Neural cell (in vitro differentiated cells): ENCODE results near the gene GLDC. TPM values are rescaled to one million over a fixed set of nuclear protein-coding genes. Genes with fewer than 3 reads are reported as not detected.

Source experiments
- H2AFZ ChIP-seq: fragments of 200-600, 300-800 bp; sonication (generic), shearing (Covaris generic); 2 replicates; pipeline ENCODE4 v1.6.0; 2014; ENCODE audit warnings: low read depth, mild to moderate bottlenecking, antibody characterized with exemption, low read length, moderate library complexity
- H3F3A ChIP-seq: fragments of 200-600 bp; shearing (Covaris generic); 2 replicates; pipeline ENCODE4 v1.6.1; 2016; ENCODE audit warnings: mild to moderate bottlenecking, moderate library complexity, mixed read lengths, antibody characterized with exemption, low read length; ENCODE audit not compliant: insufficient read depth, poor library complexity, severe bottlenecking
- H3K27ac ChIP-seq: fragments of 200-600, 300-800 bp; sonication (generic), shearing (Covaris generic); 2 replicates; pipeline ENCODE4 v1.5.1; 2014; ENCODE audit warnings: mild to moderate bottlenecking, low read length, moderate library complexity
- H3K27me3 ChIP-seq: fragments of 300-800, 200-600 bp; sonication (generic), shearing (Covaris generic); 2 replicates; pipeline ENCODE4 v1.6.0; 2014; ENCODE audit warnings: mild to moderate bottlenecking, low read depth, low read length, moderate library complexity; ENCODE audit not compliant: insufficient read depth
- H3K36me3 ChIP-seq: fragments of 300-800, 200-600 bp; sonication (generic), shearing (Covaris generic); 2 replicates; pipeline ENCODE4 v1.5.1; 2014; ENCODE audit warnings: mild to moderate bottlenecking, antibody characterized with exemption, low read length, moderate library complexity; ENCODE audit not compliant: insufficient read depth
- H3K4me2 ChIP-seq: fragments of 300-800, 200-600 bp; sonication (generic), shearing (Covaris generic); 2 replicates; pipeline ENCODE4 v1.6.0; 2014; ENCODE audit warnings: mild to moderate bottlenecking, low read length
- H3K4me3 ChIP-seq: fragments of 300-800, 200-600 bp; sonication (generic), shearing (Covaris generic); 2 replicates; pipeline ENCODE4 v1.5.1; 2014; ENCODE audit warnings: mild to moderate bottlenecking, low read length, moderate library complexity
- H3K79me2 ChIP-seq: fragments of 200-600 bp; shearing (Covaris generic); replicated peaks from 2 replicates; pipeline ENCODE4 v1.6.0; 2014; ENCODE audit warnings: mild to moderate bottlenecking, low read length, moderate library complexity; ENCODE audit not compliant: insufficient read depth
- H3K9ac ChIP-seq: fragments of 300-800, 200-600 bp; sonication (generic), shearing (Covaris generic); 2 replicates; pipeline ENCODE4 v1.6.1; 2016; ENCODE audit warnings: mild to moderate bottlenecking, low read length, mixed read lengths
- H3K9me2 ChIP-seq: fragments of 200-600 bp; shearing (Covaris generic); 2 replicates; pipeline ENCODE4 v1.6.1; 2016; ENCODE audit warnings: mild to moderate bottlenecking, low read length, mixed read lengths; ENCODE audit not compliant: insufficient read depth
- H3K9me3 ChIP-seq: fragments of 200-600, 300-800 bp; sonication (generic), shearing (Covaris generic); 2 replicates; pipeline ENCODE4 v1.6.1; 2016; ENCODE audit warnings: mild to moderate bottlenecking, mixed run types, low read length, moderate library complexity, mixed read lengths
- H4K20me1 ChIP-seq: fragments of 200-600 bp; shearing (Covaris generic); 2 replicates; pipeline ENCODE4 v1.6.1; 2016; ENCODE audit warnings: mild to moderate bottlenecking, mixed run types; ENCODE audit not compliant: insufficient read depth
- EP300 ChIP-seq: fragments of 450-650 bp; conservative IDR thresholded peaks from 2 replicates; pipeline ENCODE4 v1.6.1; 2014; ENCODE audit warnings: antibody characterized with exemption, mild to moderate bottlenecking, moderate library complexity; ENCODE audit not compliant: poor library complexity, severe bottlenecking
- EZH2 ChIP-seq: fragments of 200-600, 300-800 bp; shearing (Covaris generic), sonication (generic); IDR thresholded peaks from 2 replicates; pipeline ENCODE4 v1.6.1; 2014; ENCODE audit warnings: antibody characterized with exemption, low read length, borderline replicate concordance, mild to moderate bottlenecking; ENCODE audit not compliant: insufficient read depth, poor library complexity, severe bottlenecking
- MXI1 ChIP-seq: fragments of 450-650 bp; conservative IDR thresholded peaks from 2 replicates; pipeline ENCODE4 v1.6.1; 2014; ENCODE audit warnings: antibody characterized with exemption, mild to moderate bottlenecking; ENCODE audit not compliant: poor library complexity, severe bottlenecking
- POLR2AphosphoS5 ChIP-seq: IDR thresholded peaks from 2 replicates; pipeline ENCODE4 v1.6.1; 2012
- RAD21 ChIP-seq: fragments of 450-650 bp; conservative IDR thresholded peaks from 2 replicates; pipeline ENCODE4 v1.6.1; 2014; ENCODE audit warnings: antibody characterized with exemption, mild to moderate bottlenecking, moderate library complexity
- SMC3 ChIP-seq: fragments of 450-650 bp; conservative IDR thresholded peaks from 2 replicates; pipeline ENCODE4 v1.6.1; 2014; ENCODE audit warnings: antibody characterized with exemption, mild to moderate bottlenecking, moderate library complexity; ENCODE audit not compliant: poor library complexity
- polyA plus RNA-seq: library from polyadenylated mRNA; depleted of rRNA; stranded (reverse); fragments of >200 nt; gene quantifications from 2 replicates; pipeline ENCODE4 v1.2.3, GENCODE V29; 2014
- TF ChIP-seq, protein P1 (sequence below): IDR thresholded peaks from 2 replicates; pipeline ENCODE4 v1.6.1; 2012; ENCODE audit warnings: borderline replicate concordance
- TF ChIP-seq, protein P2 (sequence below): fragments of 450-650 bp; IDR thresholded peaks from 2 replicates; pipeline ENCODE4 v1.5.1; 2014; ENCODE audit warnings: antibody characterized with exemption, mild to moderate bottlenecking, moderate library complexity; ENCODE audit not compliant: poor library complexity, severe bottlenecking

The GLDC gene
- polyA plus RNA-seq, 1 donor from 2014 or later, result 11.4 TPM

GRCh38 chr9:6502399-6502798, 143.1 kb downstream of the GLDC start:
- no peaks in the 10 kb centered on the region for H3K27me3 ChIP-seq
- H3K9me2 ChIP-seq, result no peaks in the 10 kb centered on the region
- H3K4me2 ChIP-seq, result no peak overlapping the region
- no peak overlapping the region for H3K9ac ChIP-seq
- H3K27ac ChIP-seq, result no peak overlapping the region
- no peak overlapping the region for H3K4me3 ChIP-seq
- TF ChIP-seq, protein P1, sequence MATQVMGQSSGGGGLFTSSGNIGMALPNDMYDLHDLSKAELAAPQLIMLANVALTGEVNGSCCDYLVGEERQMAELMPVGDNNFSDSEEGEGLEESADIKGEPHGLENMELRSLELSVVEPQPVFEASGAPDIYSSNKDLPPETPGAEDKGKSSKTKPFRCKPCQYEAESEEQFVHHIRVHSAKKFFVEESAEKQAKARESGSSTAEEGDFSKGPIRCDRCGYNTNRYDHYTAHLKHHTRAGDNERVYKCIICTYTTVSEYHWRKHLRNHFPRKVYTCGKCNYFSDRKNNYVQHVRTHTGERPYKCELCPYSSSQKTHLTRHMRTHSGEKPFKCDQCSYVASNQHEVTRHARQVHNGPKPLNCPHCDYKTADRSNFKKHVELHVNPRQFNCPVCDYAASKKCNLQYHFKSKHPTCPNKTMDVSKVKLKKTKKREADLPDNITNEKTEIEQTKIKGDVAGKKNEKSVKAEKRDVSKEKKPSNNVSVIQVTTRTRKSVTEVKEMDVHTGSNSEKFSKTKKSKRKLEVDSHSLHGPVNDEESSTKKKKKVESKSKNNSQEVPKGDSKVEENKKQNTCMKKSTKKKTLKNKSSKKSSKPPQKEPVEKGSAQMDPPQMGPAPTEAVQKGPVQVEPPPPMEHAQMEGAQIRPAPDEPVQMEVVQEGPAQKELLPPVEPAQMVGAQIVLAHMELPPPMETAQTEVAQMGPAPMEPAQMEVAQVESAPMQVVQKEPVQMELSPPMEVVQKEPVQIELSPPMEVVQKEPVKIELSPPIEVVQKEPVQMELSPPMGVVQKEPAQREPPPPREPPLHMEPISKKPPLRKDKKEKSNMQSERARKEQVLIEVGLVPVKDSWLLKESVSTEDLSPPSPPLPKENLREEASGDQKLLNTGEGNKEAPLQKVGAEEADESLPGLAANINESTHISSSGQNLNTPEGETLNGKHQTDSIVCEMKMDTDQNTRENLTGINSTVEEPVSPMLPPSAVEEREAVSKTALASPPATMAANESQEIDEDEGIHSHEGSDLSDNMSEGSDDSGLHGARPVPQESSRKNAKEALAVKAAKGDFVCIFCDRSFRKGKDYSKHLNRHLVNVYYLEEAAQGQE, result no peak
- TF ChIP-seq POLR2AphosphoS5 (no peak), RAD21 (no peak)
- H3F3A ChIP-seq, result no peaks in the 10 kb centered on the region
- peaks cover 16% of the 10 kb centered on the region for H3K36me3 ChIP-seq
- H4K20me1 ChIP-seq, result no peaks in the 10 kb centered on the region
- H3K79me2 ChIP-seq, result no peaks in the 10 kb centered on the region
- no peak overlapping the region for H2AFZ ChIP-seq
- no peaks in the 10 kb centered on the region for H3K9me3 ChIP-seq

DNA sequence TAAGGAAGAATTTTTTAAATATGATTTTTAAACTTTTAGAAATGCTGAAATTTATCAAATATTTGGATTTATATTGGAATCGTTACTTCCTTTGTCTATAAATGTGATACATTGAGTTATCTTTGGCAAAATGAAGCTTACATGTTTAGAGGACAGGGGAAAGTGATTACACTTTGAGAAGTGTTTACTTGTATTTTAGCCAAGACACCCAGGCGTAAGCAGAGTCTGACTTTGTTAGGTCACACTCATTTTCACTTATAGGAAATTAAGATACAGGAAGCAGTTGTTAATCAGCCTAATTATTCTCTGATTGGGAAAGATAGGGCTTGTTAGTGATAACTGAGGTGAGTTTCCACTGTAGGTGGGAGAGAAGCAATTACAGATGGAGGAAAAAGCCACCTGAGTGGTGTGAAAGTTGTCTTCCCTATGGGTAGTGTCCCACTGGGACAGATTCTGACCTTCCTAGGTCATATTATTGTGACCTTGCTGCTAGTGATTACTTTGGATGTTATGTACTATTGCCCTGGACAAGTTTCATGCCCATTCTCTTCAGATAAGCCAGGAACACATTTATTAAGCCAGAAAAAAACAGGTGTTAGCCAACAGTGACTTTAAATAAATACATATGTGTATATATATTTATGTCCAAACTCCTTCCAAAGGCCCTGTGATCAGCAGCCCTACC, 143.9 kb downstream of the GLDC start:
- Histone ChIP-seq H3K27ac (no peak overlapping the region), H3K9me3 (no peaks in the 10 kb centered on the region), H3K36me3 (peaks cover 20% of the 10 kb centered on the region)

More for the DNA sequence above, 143.9 kb downstream of the GLDC start:
- Histone ChIP-seq H2AFZ (no peak overlapping the region), H4K20me1 (no peaks in the 10 kb centered on the region), H3F3A (no peaks in the 10 kb centered on the region), H3K9ac (no peak overlapping the region), H3K4me3 (no peak overlapping the region), H3K4me2 (no peak overlapping the region), H3K79me2 (no peaks in the 10 kb centered on the region), H3K9me2 (no peaks in the 10 kb centered on the region), H3K27me3 (no peaks in the 10 kb centered on the region)
- TF ChIP-seq, protein P2, sequence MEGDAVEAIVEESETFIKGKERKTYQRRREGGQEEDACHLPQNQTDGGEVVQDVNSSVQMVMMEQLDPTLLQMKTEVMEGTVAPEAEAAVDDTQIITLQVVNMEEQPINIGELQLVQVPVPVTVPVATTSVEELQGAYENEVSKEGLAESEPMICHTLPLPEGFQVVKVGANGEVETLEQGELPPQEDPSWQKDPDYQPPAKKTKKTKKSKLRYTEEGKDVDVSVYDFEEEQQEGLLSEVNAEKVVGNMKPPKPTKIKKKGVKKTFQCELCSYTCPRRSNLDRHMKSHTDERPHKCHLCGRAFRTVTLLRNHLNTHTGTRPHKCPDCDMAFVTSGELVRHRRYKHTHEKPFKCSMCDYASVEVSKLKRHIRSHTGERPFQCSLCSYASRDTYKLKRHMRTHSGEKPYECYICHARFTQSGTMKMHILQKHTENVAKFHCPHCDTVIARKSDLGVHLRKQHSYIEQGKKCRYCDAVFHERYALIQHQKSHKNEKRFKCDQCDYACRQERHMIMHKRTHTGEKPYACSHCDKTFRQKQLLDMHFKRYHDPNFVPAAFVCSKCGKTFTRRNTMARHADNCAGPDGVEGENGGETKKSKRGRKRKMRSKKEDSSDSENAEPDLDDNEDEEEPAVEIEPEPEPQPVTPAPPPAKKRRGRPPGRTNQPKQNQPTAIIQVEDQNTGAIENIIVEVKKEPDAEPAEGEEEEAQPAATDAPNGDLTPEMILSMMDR, result no peak
- TF ChIP-seq POLR2AphosphoS5, result no peak
- no peak for TF ChIP-seq RAD21
- no peak for TF ChIP-seq MXI1
- TF ChIP-seq EZH2, result no peak
- TF ChIP-seq, protein P1, result no peak
- no peak for TF ChIP-seq EP300
- no peak for TF ChIP-seq SMC3
